GM12865 (cell line): ENCODE results near the gene KCNQ2.

ENCODE experiments used
- DNase-seq: peaks from one replicate; pipeline ENCODE4 v3.0.0; 2010; ENCODE audit warnings: low read depth
- H3K4me3 ChIP-seq: 2 replicates; pipeline ENCODE4 v1.5.1; 2011; ENCODE audit warnings: mild to moderate bottlenecking, low read depth, low read length, control low read depth
- TF ChIP-seq, protein P1 (sequence below): IDR thresholded peaks from 2 replicates; pipeline ENCODE4 v1.5.1; 2011; ENCODE audit warnings: low read length, control low read depth, low read depth, inconsistent platforms; ENCODE audit not compliant: insufficient read depth; ENCODE audit errors: missing control alignments

Gene KCNQ2

DNA sequence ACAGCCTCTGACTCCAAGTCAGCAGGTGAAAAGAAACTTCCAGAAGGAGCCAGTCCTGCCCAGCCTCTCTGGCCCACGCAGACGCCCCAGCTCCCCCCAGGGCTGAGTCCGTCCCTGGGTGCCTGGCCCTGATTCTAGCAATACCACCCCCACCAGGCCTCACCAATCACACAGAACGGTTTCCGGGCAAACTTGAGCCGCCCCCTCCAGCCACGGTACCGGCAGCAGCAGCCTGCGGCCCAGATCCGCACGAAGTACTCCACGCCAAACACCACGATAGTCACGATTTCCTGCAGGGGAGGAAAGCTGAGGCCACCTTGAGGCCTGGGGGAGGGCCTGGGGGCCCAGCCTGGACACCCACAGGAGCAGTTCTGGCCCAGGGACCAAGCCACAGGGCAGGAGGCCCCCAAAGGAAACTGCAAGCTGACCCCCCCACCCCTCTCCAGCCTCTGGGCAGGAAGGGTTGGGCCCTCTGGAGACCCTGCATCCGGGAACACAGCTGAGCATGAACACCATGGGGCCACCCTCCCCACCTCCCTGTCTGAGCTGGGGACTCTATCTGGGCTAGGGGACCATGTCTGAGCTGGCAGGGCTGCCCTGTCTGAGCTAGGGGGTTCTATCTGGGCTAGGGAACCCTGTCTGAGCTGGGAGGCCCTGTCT lies 27.2 kb downstream of the KCNQ2 start:
- DNase-seq, result no peak
- no peak overlapping the region for H3K4me3 ChIP-seq
- TF ChIP-seq, protein P1, sequence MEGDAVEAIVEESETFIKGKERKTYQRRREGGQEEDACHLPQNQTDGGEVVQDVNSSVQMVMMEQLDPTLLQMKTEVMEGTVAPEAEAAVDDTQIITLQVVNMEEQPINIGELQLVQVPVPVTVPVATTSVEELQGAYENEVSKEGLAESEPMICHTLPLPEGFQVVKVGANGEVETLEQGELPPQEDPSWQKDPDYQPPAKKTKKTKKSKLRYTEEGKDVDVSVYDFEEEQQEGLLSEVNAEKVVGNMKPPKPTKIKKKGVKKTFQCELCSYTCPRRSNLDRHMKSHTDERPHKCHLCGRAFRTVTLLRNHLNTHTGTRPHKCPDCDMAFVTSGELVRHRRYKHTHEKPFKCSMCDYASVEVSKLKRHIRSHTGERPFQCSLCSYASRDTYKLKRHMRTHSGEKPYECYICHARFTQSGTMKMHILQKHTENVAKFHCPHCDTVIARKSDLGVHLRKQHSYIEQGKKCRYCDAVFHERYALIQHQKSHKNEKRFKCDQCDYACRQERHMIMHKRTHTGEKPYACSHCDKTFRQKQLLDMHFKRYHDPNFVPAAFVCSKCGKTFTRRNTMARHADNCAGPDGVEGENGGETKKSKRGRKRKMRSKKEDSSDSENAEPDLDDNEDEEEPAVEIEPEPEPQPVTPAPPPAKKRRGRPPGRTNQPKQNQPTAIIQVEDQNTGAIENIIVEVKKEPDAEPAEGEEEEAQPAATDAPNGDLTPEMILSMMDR, result no peak

DNA sequence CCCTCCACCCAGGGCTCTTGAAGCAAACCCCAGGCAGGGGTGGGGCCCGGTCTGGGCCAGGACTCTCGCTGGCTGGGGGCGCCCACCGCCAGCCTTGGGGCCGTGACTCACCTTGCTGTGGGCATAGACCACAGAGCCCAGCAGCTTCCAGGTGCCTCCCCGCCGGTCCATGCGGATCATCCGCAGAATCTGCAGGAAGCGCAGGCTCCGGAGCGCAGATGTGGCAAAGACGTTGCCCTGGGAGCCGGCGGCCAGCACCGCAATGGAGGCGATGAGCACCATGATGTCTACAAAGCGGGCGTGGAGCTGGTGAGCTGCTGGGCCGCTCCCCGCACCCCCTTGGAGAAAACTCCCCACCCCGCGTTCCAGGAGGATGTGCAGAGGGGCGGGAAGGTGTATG lies 27.9 kb downstream of the KCNQ2 start:
- TF ChIP-seq, protein P1, result no peak
- no peak overlapping the region for H3K4me3 ChIP-seq
- no peak for DNase-seq

DNA sequence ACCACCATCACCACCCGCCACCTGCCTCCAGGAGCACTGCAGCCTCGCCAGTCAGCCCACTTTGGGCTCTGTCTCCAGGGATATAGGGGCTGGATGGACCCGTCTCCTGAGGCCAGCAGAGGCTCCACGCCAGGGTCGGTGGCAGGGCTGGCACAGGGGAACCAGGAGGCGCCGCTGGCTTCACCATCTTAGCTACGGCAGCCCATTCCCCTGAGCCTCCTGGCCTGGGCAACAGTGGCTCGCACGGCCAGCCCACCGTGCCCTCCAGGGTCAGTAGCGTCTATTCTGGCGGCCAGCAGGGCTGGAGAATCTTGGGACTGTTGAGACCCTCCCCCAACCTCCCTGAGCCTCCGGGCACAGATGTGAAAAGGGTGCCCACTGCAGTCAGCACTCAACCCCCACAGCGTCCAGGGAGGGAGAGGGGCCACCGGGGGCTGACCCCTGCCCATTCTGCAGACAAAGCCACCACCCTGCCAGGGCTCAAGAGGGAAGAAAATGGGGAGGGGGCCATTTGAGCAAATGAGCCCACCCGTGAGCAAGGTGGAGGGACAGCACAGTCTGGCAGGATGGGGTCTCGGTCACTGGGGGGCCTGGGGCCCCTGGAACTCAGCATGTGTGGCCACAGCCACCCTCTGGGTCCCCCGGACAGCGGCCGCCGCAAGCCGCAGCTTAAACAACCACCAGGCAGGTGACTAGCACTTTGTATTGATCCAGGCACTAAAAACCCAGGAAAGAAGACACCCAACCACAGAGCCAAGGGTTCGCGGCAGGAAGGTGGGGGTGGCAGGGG lies 28.7 kb downstream of the KCNQ2 start:
- no peak overlapping the region for H3K4me3 ChIP-seq
- no peak for DNase-seq
- TF ChIP-seq, protein P1, result no peak

DNA sequence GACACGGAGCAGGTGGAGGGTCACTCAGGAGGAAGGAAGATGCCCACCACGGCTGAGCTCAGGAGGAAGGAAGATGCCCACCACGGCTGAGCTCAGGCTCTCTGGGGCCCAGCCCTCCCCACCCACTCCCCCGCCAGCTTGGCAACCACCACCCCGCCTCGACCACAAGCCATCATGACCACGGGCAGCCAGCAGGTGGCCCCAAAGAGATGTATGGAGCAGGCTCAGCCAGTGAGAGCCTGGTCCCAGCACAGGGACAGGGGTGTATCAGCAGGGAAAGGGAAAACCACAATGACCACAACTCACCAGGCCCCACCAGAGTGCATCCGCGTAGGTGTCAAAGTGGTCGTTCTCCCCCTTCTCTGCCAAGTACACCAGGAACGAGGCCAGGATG lies 30.4 kb downstream of the KCNQ2 start:
- H3K4me3 ChIP-seq, result no peak overlapping the region
- peak; percentile 60 for DNase-seq
- TF ChIP-seq, protein P1, result peak; percentile 68

DNA sequence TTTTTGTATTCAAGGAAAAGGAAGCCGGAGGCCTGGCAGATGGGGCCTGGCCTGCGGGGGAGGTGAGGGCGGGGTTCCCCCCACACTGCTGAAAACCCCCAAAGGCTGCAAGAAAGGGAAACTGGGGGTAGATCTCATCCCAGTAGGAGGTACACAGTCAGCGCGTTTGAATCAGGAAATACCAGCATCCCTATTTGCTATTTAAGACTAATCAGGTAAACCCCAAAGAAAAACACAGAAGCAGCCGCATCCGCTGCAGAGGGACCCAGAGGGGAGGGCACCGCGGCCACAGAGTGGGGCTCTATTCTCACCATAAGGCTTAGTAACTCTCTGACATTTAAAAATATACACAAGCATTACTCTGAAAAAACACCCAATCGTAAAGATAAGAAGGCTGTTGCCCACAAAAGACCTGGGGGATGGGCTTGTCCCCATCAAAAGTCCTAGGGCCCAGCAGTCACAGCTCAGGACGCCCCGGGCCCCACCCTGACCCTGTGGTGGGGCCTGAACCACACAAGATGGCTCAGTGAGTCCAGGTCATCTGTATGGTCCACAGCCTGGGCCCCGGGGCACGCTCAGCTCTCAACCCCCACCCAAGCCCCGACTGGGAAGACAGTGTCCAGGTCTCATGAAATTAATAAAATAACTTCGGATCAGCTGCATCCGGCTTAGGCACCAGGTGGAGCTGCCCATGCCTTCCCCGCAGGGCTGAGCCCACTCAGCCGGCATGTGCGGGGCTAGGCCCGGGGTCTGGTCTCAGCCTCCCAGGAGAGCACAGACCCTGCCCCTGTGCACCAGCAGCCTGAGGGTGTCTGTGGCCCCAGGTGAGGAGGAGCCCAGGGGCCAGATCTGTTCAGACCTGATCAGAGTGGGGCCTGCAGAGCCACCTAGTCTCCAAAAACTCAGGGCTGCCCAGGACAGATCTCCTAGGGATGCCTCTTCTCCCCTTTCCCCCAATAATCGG lies 31.0 kb downstream of the KCNQ2 start:
- TF ChIP-seq, protein P1, result no peak
- no peak overlapping the region for H3K4me3 ChIP-seq
- peak; percentile 74 for DNase-seq

DNA sequence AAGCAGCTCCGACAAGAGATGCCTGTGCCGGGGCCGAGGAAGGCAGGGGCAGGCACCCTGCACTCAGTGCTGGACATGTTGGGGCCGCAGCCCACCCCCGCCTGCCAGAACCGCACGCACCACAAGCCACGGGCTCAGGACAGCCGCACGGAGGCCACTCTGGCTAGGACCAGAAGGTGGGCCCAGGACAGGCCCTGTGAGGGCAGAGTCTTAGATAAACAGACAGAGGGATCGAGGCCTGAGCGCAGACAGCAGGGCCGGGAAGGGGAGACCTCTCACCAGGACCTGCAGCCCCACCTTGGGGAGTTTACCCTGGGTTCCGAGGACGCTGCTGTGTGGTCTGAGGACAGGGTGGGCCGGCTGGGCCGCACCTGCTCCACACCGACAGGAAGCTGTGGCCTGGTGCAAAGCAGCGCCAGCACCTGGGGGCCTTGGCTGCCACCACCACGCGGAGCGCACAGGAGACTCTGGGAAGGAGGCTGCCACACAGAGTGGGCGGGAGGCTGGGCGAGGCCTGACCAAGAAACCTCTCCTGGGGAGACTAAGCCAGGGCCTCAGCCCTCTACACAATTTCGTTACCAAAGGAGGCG lies 32.0 kb downstream of the KCNQ2 start:
- peak; percentile 41 for DNase-seq
- TF ChIP-seq, protein P1, result no peak
- no peak overlapping the region for H3K4me3 ChIP-seq
